Fibroblast of lung (primary cell): Measurements from ENCODE around the gene SLX4. TPM values are rescaled to one million over a fixed set of nuclear protein-coding genes. Genes with fewer than 3 reads are reported as not detected.

ENCODE experiments used
- DNase-seq, 2 donors: peaks; one replicate each; pipeline versions ENCODE4 v3.0.0 to v3.0.0-alpha.2; 2010; ENCODE audit warnings: low read depth in 2 of 2
- H2AFZ ChIP-seq: 2 replicates; pipeline ENCODE4 v1.5.1; 2012; ENCODE audit warnings: low read length, control low read depth, inconsistent platforms
- H3K27ac ChIP-seq: 2 replicates; pipeline ENCODE4 v1.5.1; 2011; ENCODE audit warnings: low read length, control low read depth; ENCODE audit not compliant: insufficient read depth
- H3K27me3 ChIP-seq: 2 replicates; pipeline ENCODE4 v1.5.1; 2011; ENCODE audit warnings: mild to moderate bottlenecking, low read length; ENCODE audit not compliant: control insufficient read depth, insufficient read depth
- H3K36me3 ChIP-seq: 2 replicates; pipeline ENCODE4 v1.5.1; 2011; ENCODE audit warnings: low read length; ENCODE audit not compliant: control insufficient read depth, insufficient read depth
- H3K4me1 ChIP-seq: 2 replicates; pipeline ENCODE4 v1.5.1; 2011; ENCODE audit warnings: low read length; ENCODE audit not compliant: control insufficient read depth, insufficient read depth; ENCODE audit errors: extremely low read depth
- H3K4me2 ChIP-seq: 2 replicates; pipeline ENCODE4 v1.5.1; 2011; ENCODE audit warnings: low read length, control low read depth; ENCODE audit not compliant: insufficient read depth; ENCODE audit errors: extremely low read depth
- H3K4me3 ChIP-seq, 4 experiments: fragments of 200-600 bp in 1 of 4; sonication (generic) in 1 of 4; replicated peaks in 1 of 4; 2 replicates each; pipeline ENCODE4 v1.5.1; 2011 to 2016; ENCODE audit warnings: low read length in 4 of 4, low read depth in 3 of 4, mild to moderate bottlenecking in 3 of 4, control low read depth in 2 of 4, inconsistent platforms in 1 of 4, mixed read lengths in 1 of 4; ENCODE audit not compliant: insufficient read depth in 1 of 4; ENCODE audit errors: control extremely low read depth in 1 of 4
- H3K79me2 ChIP-seq: 2 replicates; pipeline ENCODE4 v1.5.1; 2012; ENCODE audit warnings: mild to moderate bottlenecking, low read length, inconsistent platforms; ENCODE audit not compliant: control insufficient read depth, insufficient read depth
- H3K9ac ChIP-seq: 2 replicates; pipeline ENCODE4 v1.5.1; 2011; ENCODE audit warnings: mild to moderate bottlenecking, low read length, control low read depth; ENCODE audit not compliant: insufficient read depth
- H3K9me3 ChIP-seq: 2 replicates; pipeline ENCODE4 v1.5.1; 2012; ENCODE audit warnings: low read depth, low read length; ENCODE audit not compliant: control insufficient read depth, insufficient read depth
- H4K20me1 ChIP-seq: 2 replicates; pipeline ENCODE4 v1.5.1; 2011; ENCODE audit warnings: low read length; ENCODE audit not compliant: control insufficient read depth, insufficient read depth; ENCODE audit errors: extremely low read depth
- CTCF ChIP-seq, 2 donors: IDR thresholded peaks in 1 of 2; conservative IDR thresholded peaks in 1 of 2; 1 replicate in 1 of 2; 2 replicates in 1 of 2; pipeline ENCODE4 v1.5.1; 2011 to 2012; ENCODE audit warnings: low read length in 2 of 2, control low read depth in 1 of 2, inconsistent platforms in 1 of 2, low read depth in 1 of 2, mild to moderate bottlenecking in 1 of 2
- EZH2 ChIP-seq: IDR thresholded peaks from 2 replicates; pipeline ENCODE4 v1.5.1; 2012; ENCODE audit warnings: low read length, control low read depth, mild to moderate bottlenecking; ENCODE audit errors: missing control alignments
- polyA plus RNA-seq, 2 donors: library from polyadenylated mRNA; depleted of rRNA in 1 of 2; stranded (reverse) in 1 of 2; unstranded in 1 of 2; fragments of >200 nt; gene quantifications; 2 replicates each; pipeline ENCODE4 v1.2.1, GENCODE V29; 2011 to 2012; ENCODE audit warnings: missing spikeins in 1 of 2
- total RNA-seq: library from RNA; depleted of rRNA; stranded (reverse); fragments of >200 nt; gene quantifications from 2 replicates; pipeline ENCODE4 v1.2.1, GENCODE V29; 2014

Gene SLX4
- total and polyA plus RNA-seq, 2 donors (not counting 1 experiment from before 2014, with no cell fraction given), result 0.81 to 4.0 TPM

- no peaks in the 10 kb centered on the region for H3K4me1 ChIP-seq
- H3K9ac ChIP-seq, result no peak overlapping the region
- TF ChIP-seq CTCF (conservative IDR thresholded peaks at IDR 0.05 in 1 of 2, IDR thresholded peaks at IDR 0.05 in 1 of 2; ENCODE audit: low read depth in 1 of 2, low read length in 2 of 2) (no peak), EZH2 (no peak)
- no peaks in the 10 kb centered on the region for H4K20me1 ChIP-seq
- H2AFZ ChIP-seq, result no peak overlapping the region
- H3K4me3 ChIP-seq, result no peak overlapping the region
- peaks cover 2% of the 10 kb centered on the region for H3K36me3 ChIP-seq
- DNase-seq, result no peak
- no peak overlapping the region for H3K27ac ChIP-seq
- H3K9me3 ChIP-seq, result no peaks in the 10 kb centered on the region
- H3K27me3 ChIP-seq, result no peaks in the 10 kb centered on the region
- no peak overlapping the region for H3K4me2 ChIP-seq
- H3K79me2 ChIP-seq, result no peaks in the 10 kb centered on the region
Observed at GRCh38 chr16:3582276-3583165, 28.9 kb downstream of the SLX4 start.

GRCh38 chr16:3581392-3581791, 30.0 kb downstream of the SLX4 start:
- H3K9ac ChIP-seq, result no peak overlapping the region
- H3K36me3 ChIP-seq, result peaks cover 2% of the 10 kb centered on the region
- H3K4me3 ChIP-seq, result no peak overlapping the region
- H3K9me3 ChIP-seq, result no peaks in the 10 kb centered on the region
- no peak overlapping the region for H2AFZ ChIP-seq
- H3K4me1 ChIP-seq, result no peaks in the 10 kb centered on the region
- no peak overlapping the region for H3K4me2 ChIP-seq
- no peak for TF ChIP-seq EZH2
- no peak for TF ChIP-seq CTCF (conservative IDR thresholded peaks at IDR 0.05 in 1 of 2, IDR thresholded peaks at IDR 0.05 in 1 of 2; ENCODE audit: low read depth in 1 of 2, low read length in 2 of 2)
- H3K27me3 ChIP-seq, result no peaks in the 10 kb centered on the region
- no peaks in the 10 kb centered on the region for H4K20me1 ChIP-seq
- DNase-seq, result no peak
- no peaks in the 10 kb centered on the region for H3K79me2 ChIP-seq
- no peak overlapping the region for H3K27ac ChIP-seq

- no peak overlapping the region for H3K4me2 ChIP-seq
- no peaks in the 10 kb centered on the region for H3K4me1 ChIP-seq
- TF ChIP-seq EZH2 (no peak), CTCF (conservative IDR thresholded peaks at IDR 0.05 in 1 of 2, IDR thresholded peaks at IDR 0.05 in 1 of 2; ENCODE audit: low read depth in 1 of 2, low read length in 2 of 2) (no peak)
- H3K36me3 ChIP-seq, result peaks cover 2% of the 10 kb centered on the region
- no peak overlapping the region for H2AFZ ChIP-seq
- no peak overlapping the region for H3K9ac ChIP-seq
- H3K79me2 ChIP-seq, result no peaks in the 10 kb centered on the region
- DNase-seq, result peak; percentile 16 to 18
- H3K27me3 ChIP-seq, result no peaks in the 10 kb centered on the region
- H3K4me3 ChIP-seq, result no peak overlapping the region
- no peak overlapping the region for H3K27ac ChIP-seq
- no peaks in the 10 kb centered on the region for H3K9me3 ChIP-seq
- H4K20me1 ChIP-seq, result no peaks in the 10 kb centered on the region
Observed at GRCh38 chr16:3580686-3581085, 30.7 kb downstream of the SLX4 start.
